DMS114 treated with DMSO at 0.1 percent for 48 hours (cell line): ENCODE measurements around the gene ECSIT.

Experiments used
- DNase-seq: peaks from one replicate; lab custom pipeline; 2025; ENCODE audit not compliant: unreplicated experiment; lab: John Stamatoyannopoulos, UW

The ECSIT gene

DNA sequence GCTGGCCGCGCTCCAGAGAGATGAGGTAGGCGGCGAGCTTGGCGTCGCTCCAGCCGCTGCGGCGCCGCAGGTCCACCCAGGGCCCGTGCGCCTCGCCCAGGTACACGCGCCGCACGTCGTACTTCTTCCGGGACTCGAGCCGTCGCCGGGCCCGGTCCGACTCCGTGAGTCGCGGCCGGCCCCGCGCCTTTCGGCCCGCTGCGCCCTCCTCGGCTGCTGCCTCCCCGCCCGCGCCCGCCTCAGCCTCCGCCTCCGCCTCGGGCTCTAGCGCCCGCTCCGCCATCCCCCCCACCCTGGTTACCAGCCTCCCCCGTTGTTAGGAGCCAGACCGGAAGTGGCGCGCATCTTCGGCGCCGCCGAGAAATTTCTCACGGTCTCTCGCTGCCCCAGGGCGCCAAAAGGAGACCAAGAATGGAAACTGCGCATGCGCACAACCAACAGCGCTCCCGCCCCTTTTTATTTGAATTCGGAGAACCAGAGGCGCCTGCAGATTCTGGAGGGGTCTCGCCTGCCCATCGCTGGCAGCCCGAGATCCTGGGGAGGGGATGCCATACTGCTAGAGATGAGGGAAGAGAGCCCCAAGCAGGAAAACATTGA, 23.3 kb downstream of the ECSIT start, which contains the start of gene ZNF653:
ZNF653 (minus strand) TSS at position 336 of the 597 bp plus-strand sequence; CDS start at position 283, 53 bp downstream.
- peak; percentile 82 for DNase-seq

DNA sequence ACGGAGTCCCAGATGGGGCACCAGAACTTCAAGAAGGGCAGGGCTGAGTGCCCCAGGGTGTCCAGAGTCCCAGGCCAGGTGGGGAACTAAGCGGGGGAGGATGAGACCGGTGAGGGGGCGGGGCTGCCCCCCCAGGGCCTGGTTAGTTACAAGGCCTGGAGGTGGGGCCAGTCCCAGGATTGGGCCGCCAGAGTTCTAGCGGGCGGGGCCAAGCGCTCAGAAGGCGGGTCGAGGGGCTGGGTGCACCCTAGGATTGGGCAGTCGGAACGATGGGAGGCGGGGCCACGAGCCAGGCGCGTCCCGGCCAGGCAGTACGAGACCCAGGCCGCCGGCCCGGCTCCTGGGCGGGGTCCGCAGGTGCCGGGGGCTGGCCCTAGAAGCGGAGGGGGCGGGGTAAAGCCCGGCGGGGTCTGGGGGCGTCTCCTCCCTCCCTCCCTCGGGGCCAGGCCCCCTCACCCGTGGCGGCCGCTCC, 23.9 kb downstream of the ECSIT start:
- DNase-seq = peak; percentile 82

DNA sequence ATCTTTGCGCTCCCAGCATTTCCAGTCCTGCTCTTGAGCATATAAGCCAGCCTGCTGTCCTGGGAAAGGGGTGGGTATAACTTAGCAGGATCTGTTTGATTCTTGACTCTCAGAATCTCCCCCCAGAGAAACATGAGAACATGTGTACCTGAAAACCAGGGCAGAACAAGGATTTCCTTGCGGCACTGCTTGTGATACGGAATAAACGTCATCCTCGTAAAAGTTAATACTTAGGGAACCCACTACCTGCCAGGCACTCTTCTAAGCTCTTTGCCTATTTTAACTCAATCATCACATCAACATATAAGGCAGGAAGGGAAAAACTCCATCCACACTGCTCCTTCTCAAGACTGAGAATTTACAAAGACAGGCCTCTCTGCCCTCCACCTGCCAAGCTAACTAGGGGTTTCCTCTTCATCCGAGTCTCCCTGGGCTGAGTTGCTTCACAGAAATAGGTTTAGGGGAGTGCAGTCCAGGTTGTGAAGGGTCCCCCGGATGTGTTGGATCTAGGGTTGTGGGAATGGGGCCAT, 24.4 kb downstream of the ECSIT start:
- DNase-seq = no peak

DNA sequence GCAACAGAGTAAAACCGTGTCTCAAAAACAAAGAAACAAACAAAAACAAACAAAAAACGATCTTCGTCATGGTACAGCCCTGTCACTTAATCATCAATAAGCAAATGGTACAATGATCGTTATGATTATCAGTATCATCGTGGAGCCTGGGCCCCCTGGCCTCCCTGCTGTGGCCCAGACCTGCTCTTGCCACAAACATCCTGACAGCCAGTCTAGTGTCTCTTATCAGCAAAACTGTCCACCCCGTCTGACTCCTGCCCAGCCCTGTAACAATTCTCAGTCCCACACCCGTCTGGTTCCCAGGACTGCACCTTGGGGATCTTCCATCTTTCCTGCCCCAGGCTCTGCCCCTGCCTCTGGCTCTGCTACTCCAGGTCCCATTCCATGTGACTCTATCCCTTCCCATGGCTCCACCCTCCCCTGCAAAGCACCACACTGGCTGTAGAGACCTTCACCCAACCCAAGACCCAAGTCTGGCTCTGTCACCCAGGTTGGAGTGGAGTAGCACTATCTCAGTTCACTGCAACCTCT, 29.0 kb downstream of the ECSIT start:
- DNase-seq = no peak

DNA sequence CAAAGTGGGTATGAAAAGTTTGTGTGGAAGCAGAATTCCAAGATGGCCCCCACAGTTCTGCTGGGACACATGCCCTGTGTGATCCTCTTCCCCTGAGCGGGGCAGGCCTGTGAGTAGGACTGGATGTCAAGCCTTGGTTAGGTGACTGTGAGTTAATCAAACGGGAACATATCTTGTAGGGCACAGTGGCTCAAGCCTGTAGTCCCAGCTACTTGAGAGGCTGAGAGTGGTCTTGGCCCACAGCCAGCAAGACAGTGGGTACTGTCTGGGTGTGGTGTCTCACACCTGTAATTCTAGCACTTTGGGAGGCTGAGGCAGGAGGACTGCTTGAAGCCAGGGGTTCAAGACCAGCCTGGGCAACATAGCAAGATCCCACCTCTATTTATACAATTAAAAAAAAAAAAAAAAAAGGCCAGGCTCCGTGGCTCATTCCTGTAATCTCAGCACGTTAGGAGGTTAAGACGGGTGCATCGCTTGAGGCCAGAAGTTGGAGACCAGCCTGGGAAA, 29.7 kb downstream of the ECSIT start:
- no peak for DNase-seq

DNA sequence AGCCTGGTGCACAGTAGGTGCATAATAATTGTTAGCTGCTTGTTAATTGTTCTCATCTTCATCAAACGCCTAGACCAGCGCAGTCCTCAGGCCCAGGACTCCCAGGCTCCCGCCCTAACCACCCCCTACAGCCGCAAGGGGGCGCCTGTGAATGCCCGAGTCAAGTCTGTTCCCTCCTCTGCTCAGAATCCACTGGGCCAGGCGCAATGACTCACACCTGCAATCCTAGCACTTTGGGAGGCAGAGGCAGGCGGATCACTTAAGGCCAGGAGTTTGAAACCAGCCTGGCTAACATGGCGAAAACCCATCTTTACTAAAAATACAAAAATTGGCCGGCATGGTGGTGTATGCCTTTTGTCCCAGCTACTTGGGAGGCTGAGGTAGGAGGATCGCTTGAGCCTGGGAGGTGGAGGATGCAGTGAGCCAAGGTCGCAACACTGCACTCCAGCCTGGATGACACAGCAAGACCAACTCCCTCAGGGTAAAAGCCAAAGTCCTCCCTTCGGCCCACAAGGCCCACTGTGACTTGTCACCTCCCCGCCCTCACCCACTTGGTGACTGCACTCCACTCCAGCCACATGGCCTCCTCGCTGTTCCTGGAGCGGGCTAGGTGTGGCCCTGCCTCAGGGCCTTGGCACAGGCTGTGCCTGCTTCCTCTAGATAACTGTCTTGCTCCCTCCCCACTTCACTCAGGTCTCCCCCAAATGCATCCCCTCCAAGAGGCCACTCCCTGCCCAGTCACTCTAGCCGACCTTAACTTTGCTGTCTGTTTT, 32.4 kb downstream of the ECSIT start:
- no peak for DNase-seq

DNA sequence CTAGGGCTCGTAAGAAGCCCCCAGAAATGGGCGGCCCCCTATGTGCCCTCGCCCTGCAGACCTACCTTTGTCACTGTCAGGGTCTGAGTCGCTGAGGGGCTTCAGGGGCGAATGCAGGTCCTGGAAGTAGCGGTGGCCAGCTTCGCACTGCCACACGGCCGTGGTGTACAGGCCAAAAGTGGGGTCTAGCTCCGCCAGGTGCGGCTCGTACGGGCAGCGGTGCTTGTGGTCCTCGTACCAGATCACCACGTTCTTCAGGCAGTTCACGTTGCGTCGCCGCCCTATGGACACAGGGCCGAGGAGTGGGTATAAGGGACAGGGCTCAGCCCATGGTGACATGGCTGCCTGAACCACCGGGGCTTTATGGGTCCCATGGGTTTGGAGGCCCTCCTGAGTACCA, 33.0 kb downstream of the ECSIT start:
- DNase-seq = no peak

DNA sequence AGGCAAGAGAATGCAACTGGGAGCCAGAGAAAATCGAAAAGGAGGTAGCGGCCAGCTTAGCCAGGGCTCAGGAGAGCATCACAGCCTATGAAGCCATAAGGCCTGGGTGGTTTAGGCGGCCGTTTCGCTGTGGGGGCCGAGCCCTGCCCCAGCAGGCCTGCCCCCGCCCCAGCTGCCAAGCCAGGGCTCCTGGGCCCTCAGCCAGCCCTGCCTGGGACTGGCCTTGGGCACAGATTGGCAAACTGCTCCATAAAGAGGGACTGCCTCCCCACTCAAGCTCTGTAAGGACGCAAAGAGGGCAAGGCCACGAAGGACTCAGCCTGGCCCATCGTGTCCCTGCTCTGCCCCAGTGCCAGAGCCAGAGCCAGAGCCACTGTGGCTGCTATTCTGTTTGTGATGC, 33.5 kb downstream of the ECSIT start:
- DNase-seq = no peak

DNA sequence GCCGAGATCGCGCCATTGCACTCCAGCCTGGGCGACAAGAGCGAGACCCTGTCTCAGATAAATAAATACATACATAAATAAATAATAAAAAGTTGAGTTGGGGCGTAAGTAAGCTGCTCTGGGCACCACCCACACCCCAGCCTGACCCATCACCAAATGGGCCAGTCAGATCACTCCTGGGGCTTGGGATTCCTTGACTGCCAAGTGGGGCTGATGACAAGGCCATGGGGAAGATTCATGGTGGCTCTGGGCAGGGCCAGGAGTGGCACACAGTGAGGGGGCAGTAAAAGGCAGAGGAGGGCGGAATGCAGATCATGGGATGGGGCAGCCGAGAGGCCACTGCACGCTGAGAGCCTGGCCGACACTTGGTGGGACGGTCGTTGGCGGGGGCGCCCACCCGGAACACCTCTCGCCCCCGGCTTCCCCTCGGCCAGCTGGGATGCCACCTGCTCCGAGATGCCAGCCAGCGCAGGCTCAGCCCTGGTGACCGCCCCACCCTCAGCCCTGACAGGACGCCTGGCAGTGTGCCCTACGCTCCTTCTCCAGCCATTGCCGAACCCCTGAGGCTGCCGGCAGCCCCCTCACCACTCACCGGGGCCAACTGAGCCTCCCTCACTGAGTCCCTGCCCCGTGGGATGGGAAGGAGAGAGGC, 34.2 kb downstream of the ECSIT start:
- no peak for DNase-seq

DNA sequence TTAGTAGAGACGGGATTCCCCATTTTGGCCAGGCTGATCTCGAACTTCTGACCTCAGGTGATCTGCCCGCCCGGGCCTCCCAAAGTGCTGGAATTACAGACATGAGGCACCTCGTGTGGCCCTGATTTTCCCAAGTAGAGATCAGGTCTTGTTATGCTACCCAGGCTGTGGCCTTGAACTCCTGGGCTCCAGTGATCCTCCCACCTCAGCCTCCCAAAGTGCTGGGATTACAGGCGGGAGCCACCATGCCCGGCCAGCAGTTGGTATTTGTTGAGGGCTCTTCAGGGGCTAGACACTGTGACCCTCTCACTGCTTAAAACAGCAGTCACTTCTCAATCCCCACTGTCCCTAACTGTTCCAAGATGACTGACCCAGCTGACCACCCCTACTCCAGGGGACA, 39.6 kb downstream of the ECSIT start:
- DNase-seq = no peak

DNA sequence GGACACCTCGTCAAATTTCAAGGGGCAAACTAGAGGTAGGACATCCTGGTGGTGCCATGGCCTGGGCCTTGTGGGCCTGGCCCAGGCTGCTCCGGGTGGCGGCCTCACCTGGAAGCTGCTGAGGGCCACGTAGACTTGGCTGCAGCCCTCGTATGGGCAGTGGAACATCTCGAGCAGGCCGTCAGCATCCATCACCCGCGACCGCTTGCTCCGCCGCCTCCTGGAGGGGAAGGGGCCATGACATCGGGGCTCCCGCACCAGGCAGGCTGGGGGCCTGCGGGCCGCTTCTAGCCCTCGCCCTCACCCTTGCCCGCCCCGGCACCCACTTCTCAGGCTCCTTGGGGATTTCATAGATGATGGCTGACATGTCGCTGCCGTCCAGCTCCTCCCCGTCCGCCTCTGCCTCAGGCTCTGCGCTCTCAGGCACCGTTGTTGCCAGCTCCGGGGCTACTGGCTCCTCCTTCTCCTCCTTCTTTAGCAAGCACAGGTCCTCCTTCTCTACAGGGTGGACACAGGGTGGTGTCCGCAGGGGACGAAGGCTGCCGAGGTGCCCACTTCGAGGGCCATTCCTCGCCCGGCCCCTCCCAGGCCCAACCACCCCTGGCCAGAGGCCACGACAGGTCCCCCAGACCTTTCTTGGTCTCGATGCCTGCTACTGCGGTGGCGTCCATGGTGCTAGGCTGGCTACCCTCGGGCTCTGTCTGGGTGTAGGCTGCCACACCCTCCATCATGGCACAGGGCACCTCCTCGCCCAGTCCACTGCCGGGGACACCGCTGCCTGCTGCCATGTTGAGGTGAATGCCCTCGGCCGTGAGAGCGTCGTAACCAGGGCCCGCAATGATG, 42.1 kb downstream of the ECSIT start:
- DNase-seq = no peak

DNA sequence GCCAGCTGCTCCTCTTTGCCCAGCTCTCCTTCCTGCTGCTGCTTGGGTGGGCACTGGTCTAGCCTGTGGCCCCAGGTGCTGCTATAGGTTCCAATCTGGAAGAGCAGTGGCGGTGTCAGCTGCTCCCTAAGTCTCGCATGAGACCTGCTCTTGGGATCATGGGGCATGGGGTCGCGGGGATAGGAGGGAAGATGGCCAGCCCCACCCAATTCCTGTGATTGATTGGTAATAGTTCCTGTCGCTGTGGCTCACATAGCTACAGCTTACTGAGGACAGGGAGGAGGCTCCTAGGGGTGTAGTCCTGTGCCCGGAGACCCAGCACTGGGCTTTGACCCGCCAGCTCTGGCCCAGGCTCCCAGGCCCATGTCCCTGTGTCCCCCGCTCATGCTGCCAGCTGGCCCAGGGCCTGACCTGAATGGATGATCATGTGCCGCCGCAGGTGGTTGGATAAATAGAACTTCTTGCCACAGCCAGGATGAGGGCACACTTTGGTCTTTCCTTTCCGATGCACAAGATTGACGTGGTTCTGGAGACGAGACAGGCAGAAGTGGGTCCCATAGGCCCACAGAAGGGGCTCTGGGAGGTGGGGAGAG, 43.6 kb downstream of the ECSIT start:
- no peak for DNase-seq

DNA sequence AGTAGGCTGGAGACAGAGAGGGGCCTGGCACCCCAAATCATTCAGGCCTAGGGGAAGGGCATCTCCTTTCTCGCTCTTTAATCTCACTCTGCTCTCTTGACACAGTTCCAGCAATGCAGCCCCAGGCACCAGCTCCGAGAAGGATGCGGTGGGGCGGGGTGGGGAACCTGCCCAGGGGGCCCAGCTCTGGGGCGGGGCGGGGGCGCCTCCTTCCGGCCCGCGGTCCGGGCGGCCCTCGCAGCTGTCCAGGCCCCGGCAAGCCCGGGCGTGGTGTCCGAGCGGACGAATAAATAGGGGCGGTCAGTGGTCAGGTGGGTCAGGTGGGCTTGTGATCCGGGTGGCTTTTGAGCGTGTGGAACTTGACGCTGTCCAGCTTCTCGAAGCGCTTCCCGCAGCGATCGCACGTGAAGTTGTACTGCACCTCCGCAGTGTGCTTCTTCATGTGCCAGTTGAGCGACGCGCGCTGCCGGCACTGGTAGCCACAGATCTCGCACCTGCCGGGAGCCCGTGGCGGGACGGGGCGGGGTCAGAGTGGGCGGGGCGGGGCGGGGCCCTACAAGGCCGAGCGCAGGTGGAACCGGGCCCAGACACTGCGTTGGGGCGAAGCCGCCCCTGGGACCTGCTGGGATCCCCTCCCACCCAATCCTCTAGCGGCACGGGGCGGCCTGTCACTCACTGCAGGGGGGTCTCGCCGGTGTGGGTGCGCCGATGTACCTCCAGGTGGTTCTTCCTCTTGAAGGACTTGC, 45.4 kb downstream of the ECSIT start:
- no peak for DNase-seq

DNA sequence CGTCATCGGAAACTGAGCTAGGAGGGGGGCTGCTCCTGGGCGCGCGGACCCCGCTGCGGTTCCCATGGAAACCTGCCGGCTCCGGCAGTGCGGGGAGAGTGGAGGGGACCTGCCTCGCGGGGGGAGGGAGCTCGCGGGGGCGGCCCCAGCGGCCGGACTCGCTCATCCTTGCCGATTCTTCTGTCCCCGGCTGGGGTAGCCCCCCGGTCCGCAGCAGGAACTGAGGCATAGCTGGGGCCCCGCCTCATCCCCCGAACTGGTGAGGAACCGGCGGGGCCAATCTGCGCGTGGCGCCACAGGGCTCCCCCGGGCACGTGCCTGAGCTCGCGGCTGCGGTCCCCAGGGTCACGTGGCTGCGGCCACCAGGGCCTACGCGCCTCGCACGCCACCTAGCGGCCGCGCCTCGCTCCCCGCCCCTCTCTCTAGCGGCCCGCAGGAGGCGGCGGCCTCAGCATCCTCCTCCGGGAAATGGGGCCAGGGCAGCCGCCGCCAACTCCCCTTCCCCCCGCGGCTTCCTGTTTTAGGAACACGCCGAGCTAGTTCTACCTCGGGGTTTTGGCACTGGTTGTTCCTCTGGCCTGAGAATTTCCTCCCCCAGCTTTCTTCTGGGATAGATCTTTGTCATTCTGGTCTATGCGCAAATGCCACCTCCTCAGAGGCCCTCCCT, 46.4 kb downstream of the ECSIT start:
- DNase-seq = peak; percentile 41

DNA sequence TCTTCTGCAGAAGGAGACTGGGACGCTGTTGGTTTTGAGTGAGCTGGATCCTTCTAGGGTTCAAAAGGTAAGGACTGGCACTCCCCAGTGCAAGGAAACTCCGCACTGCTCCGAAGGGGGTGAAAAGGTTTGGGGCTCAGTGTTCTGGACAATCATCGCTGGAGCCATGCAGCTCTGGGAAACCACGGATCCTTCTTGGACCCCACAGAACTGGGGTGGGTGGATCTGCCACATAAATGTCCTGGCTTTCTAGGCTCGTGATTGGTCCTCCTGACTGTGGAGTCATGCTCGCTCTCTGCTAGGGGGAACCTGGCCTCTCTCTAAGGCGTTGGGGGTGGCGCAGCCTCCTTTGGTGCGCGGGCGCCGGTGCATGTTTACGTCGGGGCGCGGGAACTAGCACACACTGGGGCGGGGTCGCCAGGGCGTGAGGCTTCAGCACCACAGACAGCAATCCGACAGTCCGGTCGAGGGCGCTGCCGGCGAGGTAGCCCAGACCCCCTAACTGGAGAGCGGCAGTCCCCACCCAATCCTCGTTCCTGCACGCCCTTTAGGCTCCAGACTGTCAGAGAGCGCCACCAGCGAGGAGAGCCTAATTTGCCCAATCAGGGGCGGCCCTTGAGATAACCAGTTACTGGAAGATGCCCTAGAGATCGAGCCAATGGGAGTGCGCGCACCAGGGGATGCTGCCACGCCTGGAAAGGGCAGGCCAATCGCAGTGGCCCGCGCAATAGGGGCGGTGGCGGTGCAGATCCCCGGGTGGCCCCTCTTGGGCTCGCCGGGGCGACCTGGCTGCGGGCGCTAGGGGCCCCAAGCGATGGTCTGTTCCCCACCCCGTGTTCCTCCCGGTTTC, 47.2 kb downstream of the ECSIT start:
- DNase-seq = peak; percentile 81

DNA sequence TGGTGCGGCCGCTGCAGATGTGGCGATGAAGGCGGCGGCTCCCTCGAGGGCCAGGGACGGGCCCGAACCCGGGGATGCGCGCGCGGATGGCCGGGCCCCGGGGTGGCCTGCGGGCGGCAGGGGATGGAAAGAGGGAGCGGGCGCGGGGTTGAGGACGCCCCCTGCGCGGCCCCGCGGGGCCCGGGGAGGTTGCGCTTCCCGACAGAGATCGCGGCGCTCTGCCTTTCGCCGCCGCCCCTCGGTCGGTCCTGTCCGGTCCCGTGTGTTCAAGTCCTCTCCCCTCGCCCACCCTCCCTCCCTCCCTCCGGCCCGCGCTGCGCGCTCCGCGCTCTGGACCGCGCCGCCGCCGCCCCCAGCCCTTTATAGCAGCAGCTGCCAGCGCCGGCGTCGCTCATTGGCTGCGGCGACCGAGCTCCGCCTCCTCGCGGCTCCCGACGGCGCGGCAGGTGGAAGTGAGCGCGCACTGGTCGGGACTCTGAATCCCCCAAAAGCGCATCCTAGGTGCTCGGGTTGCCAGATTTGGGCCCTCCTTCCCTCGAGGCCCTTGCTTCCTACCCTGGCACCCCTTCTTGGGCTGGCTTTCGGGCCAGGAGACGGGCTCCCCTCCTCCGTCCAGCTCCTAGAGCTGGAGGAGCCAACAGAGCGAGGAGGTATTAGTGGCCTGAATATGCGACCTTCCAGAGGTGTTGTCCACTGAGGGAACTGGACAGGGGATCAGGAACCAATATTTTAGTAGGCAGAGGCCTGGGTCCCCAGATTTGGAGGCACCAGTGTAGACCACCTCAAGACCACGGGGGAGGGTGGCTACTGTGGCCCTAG, 48.0 kb downstream of the ECSIT start, which contains the start of gene ELAVL3:
ELAVL3 (minus strand) TSS at position 332 of the 819 bp plus-strand sequence. CDS start 438 bp downstream, outside the sequence.
- no peak for DNase-seq
